Tibial artery (tissue), 4 donors: ENCODE data around the gene RBM10.

Experiments used
- DNase-seq, 2 donors: peaks; one replicate each; pipeline ENCODE4 v3.0.0-alpha.2; 2019
- H3K27ac ChIP-seq, 2 donors: fragments of 200-600 bp; sonication (generic) in 1 of 2; 1 replicate in 1 of 2; 2 replicates in 1 of 2; pipeline ENCODE4 v1.5.1; 2018 to 2019; ENCODE audit warnings: mild to moderate bottlenecking in 1 of 2
- H3K27me3 ChIP-seq, 2 donors: fragments of 200-600 bp; sonication (generic) in 1 of 2; one replicate each; pipeline versions ENCODE4 v1.5.1 to v1.6.0; 2016 to 2019
- H3K36me3 ChIP-seq, 3 donors: fragments of 200-600 bp; sonication (generic) in 2 of 3; one replicate each; pipeline ENCODE4 v1.5.1; 2016 to 2019; ENCODE audit warnings: mild to moderate bottlenecking in 2 of 3
- H3K4me1 ChIP-seq, 4 donors: fragments of 200-600 bp; sonication (generic) in 2 of 4; 1 replicate in 3 of 4; 2 replicates in 1 of 4; pipeline ENCODE4 v1.5.1; 2016 to 2019
- H3K4me3 ChIP-seq, 2 donors: fragments of 200-600 bp; sonication (generic) in 1 of 2; 1 replicate in 1 of 2; 2 replicates in 1 of 2; pipeline ENCODE4 v1.5.1; 2018 to 2019; ENCODE audit warnings: mild to moderate bottlenecking in 2 of 2
- H3K9me3 ChIP-seq, 3 donors: fragments of 200-600 bp; sonication (generic) in 1 of 3; one replicate each; pipeline ENCODE4 v1.5.1; 2016 to 2019
- CTCF ChIP-seq, 2 experiments: fragments of 200-600 bp in 1 of 2; fragments of 450-650 bp in 1 of 2; IDR thresholded peaks; one replicate each; pipeline ENCODE4 v1.5.1; 2017 to 2019; ENCODE audit warnings: antibody characterized with exemption in 2 of 2, mild to moderate bottlenecking in 1 of 2, moderate library complexity in 1 of 2
- intact Hi-C: fragments of 100-400 bp; cut with DNase I; formaldehyde crosslinking; loops from one replicate; pipeline ENCODE4 v1.15.0; 2023; ENCODE audit warnings: low total_unique reads

Gene RBM10

DNA sequence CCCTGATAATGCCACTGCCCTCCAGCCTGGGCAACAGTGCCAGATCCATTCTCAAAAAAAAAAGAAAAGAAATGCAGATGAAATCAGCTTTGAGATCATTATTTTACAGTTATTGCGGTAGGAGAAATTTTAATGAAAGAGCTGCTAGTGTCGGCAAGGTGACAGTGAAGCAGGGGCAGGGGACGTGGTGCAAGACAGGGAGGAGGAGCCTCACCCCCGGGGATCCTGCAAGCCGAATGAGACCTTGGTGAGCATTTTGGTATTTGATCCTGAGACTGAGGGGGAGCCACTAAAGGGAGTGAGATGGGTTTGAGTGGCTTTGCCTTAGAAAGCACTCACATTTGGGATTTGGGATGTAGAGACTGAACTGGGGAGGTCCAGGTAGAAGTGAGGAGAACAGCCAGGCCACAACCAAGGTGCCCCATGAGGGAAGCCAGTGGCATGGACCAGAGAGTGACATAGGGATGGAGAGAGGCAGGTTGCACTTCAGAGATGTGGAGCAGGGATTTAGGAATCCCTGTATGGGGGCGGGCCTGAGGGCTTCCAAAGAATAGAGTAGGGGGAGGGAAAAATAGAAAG is 23.6 kb downstream of the RBM10 start:
- H3K9me3 ChIP-seq = no peaks in the 10 kb centered on the region
- TF ChIP-seq CTCF (IDR thresholded peaks at IDR 0.05) = no peak
- H3K36me3 ChIP-seq = peaks cover 5 to 45% (median 42%) of the 10 kb centered on the region in 3 donors
- intact Hi-C loops = no loop called here
- H3K27ac ChIP-seq = no peak overlapping the region
- no peak for DNase-seq
- H3K4me1 ChIP-seq = no peaks in the 10 kb centered on the region
- no peaks in the 10 kb centered on the region for H3K27me3 ChIP-seq
- H3K4me3 ChIP-seq = no peak overlapping the region

DNA sequence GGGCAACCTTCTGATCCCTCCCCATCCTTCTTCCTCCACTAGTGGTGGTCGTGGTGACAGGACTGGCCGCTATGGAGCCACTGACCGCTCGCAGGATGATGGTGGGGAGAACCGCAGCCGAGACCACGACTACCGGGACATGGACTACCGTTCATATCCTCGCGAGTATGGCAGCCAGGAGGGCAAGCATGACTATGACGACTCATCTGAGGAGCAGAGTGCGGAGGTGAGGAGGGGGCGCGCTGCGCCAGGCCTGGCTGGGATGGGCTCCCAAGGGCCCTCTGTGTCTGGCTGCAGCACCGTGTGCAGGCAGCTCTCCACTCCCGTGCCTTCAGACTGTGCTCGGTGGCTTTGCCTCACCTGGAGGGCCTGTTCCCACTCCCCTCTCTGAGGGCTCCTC is 24.3 kb downstream of the RBM10 start:
- DNase-seq = no peak
- Histone ChIP-seq H3K27ac (no peak overlapping the region), H3K4me3 (no peak overlapping the region), H3K36me3 (peaks cover 5 to 52% (median 49%) of the 10 kb centered on the region in 3 donors), H3K9me3 (no peaks in the 10 kb centered on the region), H3K4me1 (no peaks in the 10 kb centered on the region), H3K27me3 (no peaks in the 10 kb centered on the region)
- TF ChIP-seq CTCF (IDR thresholded peaks at IDR 0.05) = no peak
- intact Hi-C loops = no loop called here

GRCh38 chrX:47169726-47170515 is 24.9 kb downstream of the RBM10 start:
- no peak for DNase-seq
- H3K9me3 ChIP-seq = no peaks in the 10 kb centered on the region
- no peaks in the 10 kb centered on the region for H3K4me1 ChIP-seq
- TF ChIP-seq CTCF (IDR thresholded peaks at IDR 0.05) = no peak
- no peak overlapping the region for H3K27ac ChIP-seq
- no peaks in the 10 kb centered on the region for H3K27me3 ChIP-seq
- no peak overlapping the region for H3K4me3 ChIP-seq
- intact Hi-C loops = no loop called here
- H3K36me3 ChIP-seq = peaks cover 5 to 58% (median 55%) of the 10 kb centered on the region in 3 donors

- Histone ChIP-seq H3K27ac (no peak overlapping the region), H3K4me1 (no peaks in the 10 kb centered on the region), H3K36me3 (peaks cover 5 to 70% (median 67%) of the 10 kb centered on the region in 3 donors), H3K4me3 (no peak overlapping the region), H3K27me3 (no peaks in the 10 kb centered on the region), H3K9me3 (no peaks in the 10 kb centered on the region)
- DNase-seq = no peak
- intact Hi-C loops = no loop called here
- no peak for TF ChIP-seq CTCF (IDR thresholded peaks at IDR 0.05)
Observed at GRCh38 chrX:47170861-47171692, 26.1 kb downstream of the RBM10 start.

- no peak overlapping the region for H3K27ac ChIP-seq
- H3K36me3 ChIP-seq = peaks cover 5 to 78% (median 72%) of the 10 kb centered on the region in 3 donors
- no peak overlapping the region for H3K4me3 ChIP-seq
- intact Hi-C loops = no loop called here
- no peak for TF ChIP-seq CTCF (IDR thresholded peaks at IDR 0.05)
- H3K9me3 ChIP-seq = no peaks in the 10 kb centered on the region
- no peaks in the 10 kb centered on the region for H3K4me1 ChIP-seq
- DNase-seq = no peak
- no peaks in the 10 kb centered on the region for H3K27me3 ChIP-seq
Observed at GRCh38 chrX:47171996-47172395, 27.0 kb downstream of the RBM10 start.
